Endothelial cell of umbilical vein (primary cell): ENCODE data around the gene HSP90B1. TPM values are rescaled to one million over a fixed set of nuclear protein-coding genes. Genes with fewer than 3 reads are reported as not detected.

Source experiments
- BruUV-seq: library from RNA; stranded (reverse); fragments of 400-500 nt; replicated peaks from 2 replicates; lab custom pipeline; 2021; lab: Mats Ljungman, UMichigan
- CTCF ChIA-PET: fragments of 300-600, 350-600 bp; sonication (Branson Sonifier 250); formaldehyde crosslinking; loops from one replicate; lab custom pipeline; 2021; ENCODE audit warnings: antibody characterized with exemption, inconsistent platforms; lab: Charles Lee
- POLR2A ChIA-PET: fragments of 300-600, 350-600 bp; sonication (Branson Sonifier 250); formaldehyde crosslinking; loops from one replicate; lab custom pipeline; 2021; ENCODE audit warnings: antibody characterized with exemption, inconsistent platforms; lab: Charles Lee
- DNase-seq: peaks from one replicate; pipeline ENCODE4 v3.0.0-alpha.2; 2011; ENCODE audit warnings: low read depth, low spot score
- FAIRE-seq: peaks from 2 replicates; lab custom pipeline; 2011; peaks lifted over from hg19 to GRCh38; lab: Jason Lieb, UNC
- H2AFZ ChIP-seq: 2 replicates; pipeline ENCODE4 v1.6.0; 2012; ENCODE audit warnings: low read depth, low read length, control low read depth, inconsistent platforms
- H3K27ac ChIP-seq: 2 replicates; pipeline ENCODE4 v1.5.1; 2011; ENCODE audit warnings: low read depth, mild to moderate bottlenecking, control low read depth, low read length, moderate library complexity; ENCODE audit not compliant: insufficient read depth
- H3K27me3 ChIP-seq, 2 experiments: 2 replicates each; pipeline versions ENCODE4 v1.6.0 to v1.6.1; 2011; ENCODE audit warnings: low read length in 2 of 2, mixed read lengths in 1 of 2; ENCODE audit not compliant: control insufficient read depth in 2 of 2, insufficient read depth in 2 of 2
- H3K36me3 ChIP-seq, 2 experiments: 2 replicates in 1 of 2; 3 replicates in 1 of 2; pipeline ENCODE4 v1.5.1; 2011; ENCODE audit warnings: low read length in 2 of 2, mild to moderate bottlenecking in 1 of 2, moderate library complexity in 1 of 2; ENCODE audit not compliant: control insufficient read depth in 2 of 2, insufficient read depth in 2 of 2; ENCODE audit errors: extremely low read depth in 1 of 2
- H3K4me1 ChIP-seq: 3 replicates; pipeline ENCODE4 v1.5.1; 2011; ENCODE audit warnings: mild to moderate bottlenecking, low read length; ENCODE audit not compliant: control insufficient read depth, insufficient read depth; ENCODE audit errors: extremely low read depth
- H3K4me2 ChIP-seq: 2 replicates; pipeline ENCODE4 v1.6.1; 2011; ENCODE audit warnings: low read length, control low read depth, mixed read lengths; ENCODE audit not compliant: insufficient read depth
- H3K4me3 ChIP-seq, 3 experiments: fragments of 200-600 bp in 1 of 3; sonication (generic), shearing (Covaris generic) in 1 of 3; replicated peaks in 1 of 3; 2 replicates each; pipeline ENCODE4 v1.5.1; 2011 to 2016; ENCODE audit warnings: control low read depth in 3 of 3, low read length in 3 of 3, mild to moderate bottlenecking in 2 of 3, inconsistent platforms in 1 of 3, low read depth in 1 of 3, moderate library complexity in 1 of 3; ENCODE audit not compliant: insufficient read depth in 1 of 3
- H3K79me2 ChIP-seq: 2 replicates; pipeline ENCODE4 v1.6.0; 2012; ENCODE audit warnings: low read length, inconsistent platforms; ENCODE audit not compliant: control insufficient read depth, insufficient read depth
- H3K9ac ChIP-seq: replicated peaks from 2 replicates; pipeline ENCODE3; 2011; ENCODE audit warnings: low read length, control low read depth; ENCODE audit not compliant: insufficient read depth; ENCODE audit errors: extremely low read depth
- H3K9me1 ChIP-seq: replicated peaks from 3 replicates; pipeline ENCODE4 v1.6.0; 2011; ENCODE audit warnings: mild to moderate bottlenecking, low read length; ENCODE audit not compliant: control insufficient read depth, insufficient read depth; ENCODE audit errors: extremely low read depth
- H3K9me3 ChIP-seq: replicated peaks from 2 replicates; pipeline ENCODE4 v1.5.1; 2012; ENCODE audit warnings: low read length, inconsistent platforms; ENCODE audit not compliant: control insufficient read depth, insufficient read depth
- H4K20me1 ChIP-seq: replicated peaks from 2 replicates; pipeline ENCODE3; 2011; ENCODE audit warnings: mild to moderate bottlenecking, low read length; ENCODE audit not compliant: control insufficient read depth, insufficient read depth; ENCODE audit errors: extremely low read depth
- CTCF ChIP-seq, 2 donors: IDR thresholded peaks; 1 replicate in 1 of 2; 2 replicates in 1 of 2; pipeline ENCODE4 v1.5.1; 2011; ENCODE audit warnings: low read length in 2 of 2, mild to moderate bottlenecking in 2 of 2, moderate library complexity in 2 of 2, control low read depth in 1 of 2, inconsistent platforms in 1 of 2, low read depth in 1 of 2; ENCODE audit not compliant: insufficient read depth in 1 of 2; ENCODE audit errors: extremely low read depth in 1 of 2
- EZH2 ChIP-seq: IDR thresholded peaks from 2 replicates; pipeline ENCODE4 v1.6.1; 2012; ENCODE audit warnings: borderline replicate concordance, low read depth, mild to moderate bottlenecking, moderate library complexity, low read length, inconsistent platforms; ENCODE audit not compliant: severe bottlenecking
- FOS ChIP-seq: IDR thresholded peaks from 2 replicates; pipeline ENCODE4 v1.6.1; 2011; ENCODE audit warnings: mild to moderate bottlenecking, low read length, moderate library complexity, borderline replicate concordance; ENCODE audit not compliant: insufficient read depth
- JUN ChIP-seq: IDR thresholded peaks from 2 replicates; pipeline ENCODE4 v1.6.1; 2011; ENCODE audit warnings: borderline replicate concordance, low read depth; ENCODE audit not compliant: insufficient read length, insufficient read depth
- MAX ChIP-seq: IDR thresholded peaks from 2 replicates; pipeline ENCODE4 v1.6.1; 2011; ENCODE audit not compliant: insufficient read depth, insufficient read length
- MYC ChIP-seq: IDR thresholded peaks from one replicate; pipeline ENCODE4 v1.6.1; 2011; ENCODE audit warnings: mild to moderate bottlenecking, low read depth, low read length
- POLR2A ChIP-seq: IDR thresholded peaks from 2 replicates; pipeline ENCODE4 v1.6.1; 2012; ENCODE audit warnings: low read depth, mild to moderate bottlenecking, control low read depth, low read length
- POLR2AphosphoS5 ChIP-seq: IDR thresholded peaks from 2 replicates; pipeline ENCODE4 v1.6.1; 2012; ENCODE audit warnings: low read depth, mild to moderate bottlenecking, control low read depth, low read length, moderate library complexity; ENCODE audit not compliant: insufficient read depth
- dilution Hi-C: fragments of 300-500 bp; cut with MboI; formaldehyde crosslinking; loops from one replicate; pipeline ENCODE4 v1.15.0; 2019; ENCODE audit warnings: low sequenced_read_pairs; ENCODE audit not compliant: extremely low pct_ligation_motif_present
- intact Hi-C: fragments of 100-400 bp; cut with micrococcal nuclease; formaldehyde crosslinking; loops from one replicate; pipeline ENCODE4 v1.10.0; 2022
- polyA plus RNA-seq, 4 experiments: library from polyadenylated mRNA; depleted of rRNA in 3 of 4; stranded (reverse) in 3 of 4; unstranded in 1 of 4; fragments of >200 nt; gene quantifications; 2 replicates each; pipeline versions ENCODE4 v1.2.1 to v1.2.3, GENCODE V29; 2011 to 2012; ENCODE audit warnings: missing spikeins in 1 of 4
- total RNA-seq: library from RNA; stranded (reverse); gene quantifications from 2 replicates; pipeline ENCODE4 v1.2.3, GENCODE V29; 2021

Gene HSP90B1
- total and polyA plus RNA-seq, 2 donors (not counting 3 experiments of a cell fraction or from before 2014, with no cell fraction given) = 310 to 1,310 TPM

- intact Hi-C loops (no loop called here), dilution Hi-C loops (no loop called here)
- FAIRE-seq (no peak), DNase-seq (no peak)
- no TSS peak for BruUV-seq
- Histone ChIP-seq H3K9me3 (no peaks in the 10 kb centered on the region), H2AFZ (no peak overlapping the region), H3K4me2 (no peak overlapping the region), H3K9me1 (no peaks in the 10 kb centered on the region), H3K4me1 (no peaks in the 10 kb centered on the region), H3K36me3 (peaks cover 13 to 26% of the 10 kb centered on the region in 2 experiments), H3K79me2 (peaks cover 43% of the 10 kb centered on the region), H3K27me3 (no peaks in the 10 kb centered on the region), H3K4me3 (no peak overlapping the region), H3K9ac (no peak overlapping the region), H4K20me1 (peaks cover 2% of the 10 kb centered on the region), H3K27ac (no peak overlapping the region)
- no peak for TF ChIP-seq JUN
- no peak for TF ChIP-seq EZH2
- TF ChIP-seq FOS = no peak
- no peak for TF ChIP-seq MAX
- no peak for TF ChIP-seq POLR2AphosphoS5
- no peak for TF ChIP-seq CTCF (IDR thresholded peaks at IDR 0.05; ENCODE audit: extremely low read depth in 1 of 2, insufficient read depth in 1 of 2, low read depth in 1 of 2, low read length in 2 of 2)
- TF ChIP-seq MYC = no peak
- TF ChIP-seq POLR2A = no peak
- ChIA-PET POLR2A (no interaction called here), CTCF (no interaction called here)
Observed at GRCh38 chr12:103978384-103978982, 48.3 kb downstream of the HSP90B1 start.
